Cardiac septum (tissue), 1 donor: ENCODE measurements around the gene RFX7. TPM values are rescaled to one million over a fixed set of nuclear protein-coding genes. Genes with fewer than 3 reads are reported as not detected.
"Not testable (repeated sequence)": the region's sequence is repeated elsewhere in the genome, so short reads cannot be mapped to it uniquely, and the experiment has no call there.

ENCODE experiments used
- DNase-seq: peaks from one replicate; pipeline ENCODE4 v3.0.0-alpha.2; 2020; ENCODE audit warnings: low spot score
- intact Hi-C: fragments of 100-400 bp; cut with DNase I; formaldehyde crosslinking; loops from one replicate; pipeline ENCODE4 v1.14.0; 2022
- total RNA-seq: library from RNA; stranded (reverse); fragmentation: NEBNext Ultra II Directional; extraction: Animal tissue kit (Norgen Biotek cat#: 25700); gene quantifications from one replicate; pipeline ENCODE4 v1.2.1, GENCODE V29; 2021
- donor health status: DM: no; HTN: no; CAD: no.

Gene RFX7
- total RNA-seq, 1 donor from 2014 or later: 10.1 TPM

GRCh38 chr15:56165234-56165633 lies 78.4 kb downstream of the RFX7 start:
- no peak for DNase-seq
- intact Hi-C loops: no loop called here

GRCh38 chr15:56160966-56161365 lies 82.7 kb downstream of the RFX7 start:
- intact Hi-C loops: no loop called here

GRCh38 chr15:56156877-56157276 lies 86.8 kb downstream of the RFX7 start:
- DNase-seq: no peak
- intact Hi-C loops: no loop called here

More at GRCh38 chr15:56160966-56161365, 82.7 kb downstream of the RFX7 start:
- no peak for DNase-seq

GRCh38 chr15:56155278-56155677 lies 88.4 kb downstream of the RFX7 start:
- DNase-seq, intact Hi-C loops: not testable (repeated sequence)

- DNase-seq, intact Hi-C loops: not testable (repeated sequence)
Measured at GRCh38 chr15:56154768-56155167, 88.9 kb downstream of the RFX7 start.

- no peak for DNase-seq
- intact Hi-C loops: no loop called here
Measured at GRCh38 chr15:56150204-56150603, 93.5 kb downstream of the RFX7 start.

GRCh38 chr15:56148064-56148463 lies 95.6 kb downstream of the RFX7 start:
- no peak for DNase-seq
- intact Hi-C loops: no loop called here

GRCh38 chr15:56146756-56147155 lies 96.9 kb downstream of the RFX7 start:
- intact Hi-C loops: no loop called here
- no peak for DNase-seq

- no peak for DNase-seq
- intact Hi-C loops: no loop called here
Measured at GRCh38 chr15:56128081-56128480, 115.6 kb downstream of the RFX7 start.

GRCh38 chr15:56126409-56126808 lies 117.3 kb downstream of the RFX7 start:
- intact Hi-C loops: no loop called here
- no peak for DNase-seq

- intact Hi-C loops: no loop called here
- DNase-seq: no peak
Measured at GRCh38 chr15:56124391-56124790, 119.3 kb downstream of the RFX7 start.

- DNase-seq: no peak
- intact Hi-C loops: loop anchor here (10.0 kb wide), 1 partner anchor 139 kb away; the partner anchor contains the start of gene RFX7
Measured at GRCh38 chr15:56105855-56106254, 137.8 kb downstream of the RFX7 start.

- intact Hi-C loops: loop anchor here (10.0 kb wide), 1 partner anchor 142 kb away; the partner anchor contains the start of gene RFX7
- no peak for DNase-seq
Measured at GRCh38 chr15:56102441-56102840, 141.2 kb downstream of the RFX7 start.

GRCh38 chr15:56099311-56099710 lies 144.4 kb downstream of the RFX7 start:
- intact Hi-C loops: no loop called here
- DNase-seq: no peak

- intact Hi-C loops: no loop called here
- DNase-seq: no peak
Measured at GRCh38 chr15:56098195-56098863, 145.3 kb downstream of the RFX7 start.

GRCh38 chr15:56095406-56095805 lies 148.3 kb downstream of the RFX7 start:
- DNase-seq: no peak
- intact Hi-C loops: no loop called here

- intact Hi-C loops: no loop called here
- DNase-seq: no peak
Measured at GRCh38 chr15:56094171-56094570, 149.5 kb downstream of the RFX7 start.

- no peak for DNase-seq
- intact Hi-C loops: no loop called here
Measured at GRCh38 chr15:56088389-56088788, 155.3 kb downstream of the RFX7 start.

GRCh38 chr15:56086566-56086965 lies 157.1 kb downstream of the RFX7 start:
- DNase-seq: no peak
- intact Hi-C loops: no loop called here

- intact Hi-C loops: no loop called here
- no peak for DNase-seq
Measured at GRCh38 chr15:56082263-56082761, 161.4 kb downstream of the RFX7 start.

- intact Hi-C loops: no loop called here
- no peak for DNase-seq
Measured at GRCh38 chr15:56077081-56077480, 166.6 kb downstream of the RFX7 start.

GRCh38 chr15:56076640-56077039 lies 167.0 kb downstream of the RFX7 start:
- intact Hi-C loops: no loop called here
- no peak for DNase-seq
